ENCODE measurements around the gene ABCG2. TPM values are rescaled to one million over a fixed set of nuclear protein-coding genes. Genes with fewer than 3 reads are reported as not detected.

ABCG2 gene
- polyA plus RNA-seq, 2 donors, result 0.39 to 0.81 TPM

DNA sequence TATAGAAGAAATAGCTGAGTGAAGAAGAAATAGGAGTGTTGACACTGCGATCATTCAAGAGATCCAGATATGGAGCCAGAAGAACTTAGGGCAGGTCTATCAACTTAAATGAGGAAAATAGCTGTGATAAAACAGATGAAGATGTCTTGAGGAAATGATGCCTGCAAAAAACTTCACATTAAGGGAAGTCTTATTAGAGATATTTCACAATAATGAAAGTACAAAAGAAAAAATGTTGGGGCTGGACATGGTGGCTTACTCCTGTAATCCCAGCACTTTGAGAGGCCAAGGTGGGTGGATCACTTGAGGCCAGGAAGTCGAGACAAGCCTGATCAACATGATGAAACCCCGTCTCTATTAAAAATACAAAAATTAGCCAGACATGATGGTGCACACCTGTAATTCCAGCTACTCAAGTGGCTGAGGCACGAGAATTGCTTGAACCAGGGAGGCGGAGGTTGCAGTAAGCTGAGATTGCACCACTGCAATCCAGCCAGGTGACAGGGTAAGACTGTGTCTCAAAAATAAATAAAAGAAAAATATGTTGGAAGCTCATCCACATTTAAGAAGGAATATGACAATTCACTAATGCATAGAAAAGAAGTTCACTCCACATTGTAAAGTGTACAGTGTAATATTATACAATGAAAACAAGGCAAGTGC is 94.7 kb downstream of the ABCG2 start:
- WGBS, 2 donors, result 60 to 80% methylated on average over 5 of the region's 5 CpGs
- H3K36me3 ChIP-seq (ENCODE audit: control insufficient read depth in 2 of 2, insufficient read depth in 2 of 2, low read length in 1 of 2), result peaks cover 0 to 3% of the 10 kb centered on the region in 2 donors
- no peak overlapping the region for H3K4me3 ChIP-seq (ENCODE audit: low read depth in 1 of 2, low read length in 2 of 2)

DNA sequence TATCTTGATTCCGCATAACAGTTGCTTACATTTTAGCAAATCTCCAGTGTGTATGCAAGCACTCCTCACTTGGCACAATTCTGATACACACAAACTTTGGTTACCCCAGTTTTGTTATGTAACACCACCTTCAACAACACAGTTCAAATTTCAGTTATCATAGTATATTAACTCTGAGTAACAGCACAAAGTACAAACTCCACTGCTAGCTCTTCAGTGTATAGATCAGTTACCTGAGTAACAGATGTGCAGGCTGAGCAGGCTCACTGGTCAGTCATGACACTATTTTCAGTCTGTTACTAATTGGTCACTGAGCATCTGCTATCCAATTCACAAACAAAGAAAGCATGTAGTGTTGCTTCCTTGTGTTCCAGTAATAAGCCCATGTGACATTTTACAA is 95.6 kb downstream of the ABCG2 start:
- Histone ChIP-seq H3K27me3 (ENCODE audit: control insufficient read depth in 1 of 2, insufficient read depth in 2 of 2, low read length in 2 of 2) (no peaks in the 10 kb centered on the region), H3K4me1 (ENCODE audit: control insufficient read depth in 2 of 2, insufficient read depth in 2 of 2, low read length in 1 of 2) (no peaks in the 10 kb centered on the region), H3K36me3 (ENCODE audit: control insufficient read depth in 2 of 2, insufficient read depth in 2 of 2, low read length in 1 of 2) (peaks cover 0 to 2% of the 10 kb centered on the region in 2 donors), H3K4me3 (ENCODE audit: low read depth in 1 of 2, low read length in 2 of 2) (no peak overlapping the region), H3K9me3 (ENCODE audit: control insufficient read depth in 2 of 2, insufficient read depth in 1 of 2, low read depth in 1 of 2, low read length in 1 of 2) (no peaks in the 10 kb centered on the region), H3K27ac (ENCODE audit: low read depth in 2 of 2, low read length in 1 of 2) (no peak overlapping the region)
- WGBS, 2 donors, result 81 to 87% methylated on average over 1 of the region's 1 CpG

More for the DNA sequence above, 94.7 kb downstream of the ABCG2 start:
- H3K9me3 ChIP-seq (ENCODE audit: control insufficient read depth in 2 of 2, insufficient read depth in 1 of 2, low read depth in 1 of 2, low read length in 1 of 2), result no peaks in the 10 kb centered on the region
- H3K27me3 ChIP-seq (ENCODE audit: control insufficient read depth in 1 of 2, insufficient read depth in 2 of 2, low read length in 2 of 2), result no peaks in the 10 kb centered on the region
- H3K4me1 ChIP-seq (ENCODE audit: control insufficient read depth in 2 of 2, insufficient read depth in 2 of 2, low read length in 1 of 2), result no peaks in the 10 kb centered on the region
- no peak overlapping the region for H3K27ac ChIP-seq (ENCODE audit: low read depth in 2 of 2, low read length in 1 of 2)

GRCh38 chr4:88062311-88062710 is 96.1 kb downstream of the ABCG2 start:
- 47 to 50% methylated on average over 1 of the region's 1 CpG for WGBS, 2 donors
- Histone ChIP-seq H3K27ac (ENCODE audit: low read depth in 2 of 2, low read length in 1 of 2) (no peak overlapping the region), H3K36me3 (ENCODE audit: control insufficient read depth in 2 of 2, insufficient read depth in 2 of 2, low read length in 1 of 2) (peaks cover 0 to 4% of the 10 kb centered on the region in 2 donors)

DNA sequence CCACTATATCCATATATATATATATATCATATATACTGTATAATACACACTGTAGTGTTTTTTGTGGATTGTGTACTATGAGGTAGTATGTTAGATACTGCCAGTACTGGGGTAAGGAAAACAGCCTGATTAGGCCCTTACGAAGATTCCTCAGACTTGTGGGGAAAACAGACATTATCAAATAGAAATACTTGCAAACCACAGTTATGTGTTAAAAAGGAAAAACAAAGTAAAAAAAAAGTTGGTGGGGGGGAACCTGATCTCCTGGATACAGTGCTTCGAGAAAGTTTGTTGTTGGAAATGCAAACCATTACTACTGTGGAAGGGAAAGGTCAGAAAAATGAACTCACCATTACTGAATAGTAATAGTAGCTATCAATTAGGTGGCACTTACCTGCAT is 98.0 kb downstream of the ABCG2 start:
- Histone ChIP-seq H3K9me3 (ENCODE audit: control insufficient read depth in 2 of 2, insufficient read depth in 1 of 2, low read depth in 1 of 2, low read length in 1 of 2) (no peaks in the 10 kb centered on the region), H3K27me3 (ENCODE audit: control insufficient read depth in 1 of 2, insufficient read depth in 2 of 2, low read length in 2 of 2) (no peaks in the 10 kb centered on the region), H3K27ac (ENCODE audit: low read depth in 2 of 2, low read length in 1 of 2) (no peak overlapping the region), H3K4me3 (ENCODE audit: low read depth in 1 of 2, low read length in 2 of 2) (no peak overlapping the region), H3K36me3 (ENCODE audit: control insufficient read depth in 2 of 2, insufficient read depth in 2 of 2, low read length in 1 of 2) (peaks cover 0 to 4% of the 10 kb centered on the region in 2 donors), H3K4me1 (ENCODE audit: control insufficient read depth in 2 of 2, insufficient read depth in 2 of 2, low read length in 1 of 2) (no peaks in the 10 kb centered on the region)
- WGBS, 2 donors, result 86 to 87% methylated on average over 2 of the region's 2 CpGs

More at GRCh38 chr4:88062311-88062710, 96.1 kb downstream of the ABCG2 start:
- Histone ChIP-seq H3K4me1 (ENCODE audit: control insufficient read depth in 2 of 2, insufficient read depth in 2 of 2, low read length in 1 of 2) (no peaks in the 10 kb centered on the region), H3K4me3 (ENCODE audit: low read depth in 1 of 2, low read length in 2 of 2) (no peak overlapping the region), H3K27me3 (ENCODE audit: control insufficient read depth in 1 of 2, insufficient read depth in 2 of 2, low read length in 2 of 2) (no peaks in the 10 kb centered on the region), H3K9me3 (ENCODE audit: control insufficient read depth in 2 of 2, insufficient read depth in 1 of 2, low read depth in 1 of 2, low read length in 1 of 2) (no peaks in the 10 kb centered on the region)

GRCh38 chr4:88059766-88060165 is 98.7 kb downstream of the ABCG2 start:
- WGBS, 2 donors, result 49 to 77% methylated on average over 2 of the region's 2 CpGs

DNA sequence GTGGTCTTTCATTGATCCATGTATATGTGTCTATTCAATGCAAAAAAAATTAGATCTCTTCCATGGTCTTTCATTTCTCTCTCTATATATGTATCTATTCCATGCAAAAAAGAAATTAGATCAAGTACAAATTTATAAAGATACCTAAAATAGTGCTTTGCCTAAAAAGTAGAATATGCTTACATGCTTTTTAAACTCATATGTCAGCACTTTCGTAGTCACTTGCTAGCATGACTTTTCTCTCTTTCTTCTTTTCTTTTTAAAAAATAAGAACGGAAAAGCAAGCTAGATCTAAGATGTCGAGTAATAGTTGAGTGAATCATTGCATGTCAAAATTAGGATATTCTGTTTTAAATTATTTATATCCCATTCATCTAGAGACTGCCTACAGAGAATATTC is 100.1 kb downstream of the ABCG2 start:
- Histone ChIP-seq H3K27me3 (ENCODE audit: control insufficient read depth in 1 of 2, insufficient read depth in 2 of 2, low read length in 2 of 2) (no peaks in the 10 kb centered on the region), H3K27ac (ENCODE audit: low read depth in 2 of 2, low read length in 1 of 2) (no peak overlapping the region), H3K4me3 (ENCODE audit: low read depth in 1 of 2, low read length in 2 of 2) (no peak overlapping the region), H3K9me3 (ENCODE audit: control insufficient read depth in 2 of 2, insufficient read depth in 1 of 2, low read depth in 1 of 2, low read length in 1 of 2) (no peaks in the 10 kb centered on the region), H3K36me3 (ENCODE audit: control insufficient read depth in 2 of 2, insufficient read depth in 2 of 2, low read length in 1 of 2) (peaks cover 0 to 4% of the 10 kb centered on the region in 2 donors), H3K4me1 (ENCODE audit: control insufficient read depth in 2 of 2, insufficient read depth in 2 of 2, low read length in 1 of 2) (no peaks in the 10 kb centered on the region)
- 95 to 98% methylated on average over 3 of the region's 3 CpGs for WGBS, 2 donors

More at GRCh38 chr4:88059766-88060165, 98.7 kb downstream of the ABCG2 start:
- no peaks in the 10 kb centered on the region for H3K4me1 ChIP-seq (ENCODE audit: control insufficient read depth in 2 of 2, insufficient read depth in 2 of 2, low read length in 1 of 2)
- H3K9me3 ChIP-seq (ENCODE audit: control insufficient read depth in 2 of 2, insufficient read depth in 1 of 2, low read depth in 1 of 2, low read length in 1 of 2), result no peaks in the 10 kb centered on the region
- H3K36me3 ChIP-seq (ENCODE audit: control insufficient read depth in 2 of 2, insufficient read depth in 2 of 2, low read length in 1 of 2), result peaks cover 0 to 4% of the 10 kb centered on the region in 2 donors
- H3K4me3 ChIP-seq (ENCODE audit: low read depth in 1 of 2, low read length in 2 of 2), result no peak overlapping the region
- no peak overlapping the region for H3K27ac ChIP-seq (ENCODE audit: low read depth in 2 of 2, low read length in 1 of 2)
- H3K27me3 ChIP-seq (ENCODE audit: control insufficient read depth in 1 of 2, insufficient read depth in 2 of 2, low read length in 2 of 2), result no peaks in the 10 kb centered on the region

- H3K4me3 ChIP-seq (ENCODE audit: low read depth in 1 of 2, low read length in 2 of 2), result no peak overlapping the region
- H3K4me1 ChIP-seq (ENCODE audit: control insufficient read depth in 2 of 2, insufficient read depth in 2 of 2, low read length in 1 of 2), result no peaks in the 10 kb centered on the region
- H3K9me3 ChIP-seq (ENCODE audit: control insufficient read depth in 2 of 2, insufficient read depth in 1 of 2, low read depth in 1 of 2, low read length in 1 of 2), result no peaks in the 10 kb centered on the region
- H3K36me3 ChIP-seq (ENCODE audit: control insufficient read depth in 2 of 2, insufficient read depth in 2 of 2, low read length in 1 of 2), result peaks cover 2 to 4% of the 10 kb centered on the region in 2 donors
- H3K27me3 ChIP-seq (ENCODE audit: control insufficient read depth in 1 of 2, insufficient read depth in 2 of 2, low read length in 2 of 2), result no peaks in the 10 kb centered on the region
- H3K27ac ChIP-seq (ENCODE audit: low read depth in 2 of 2, low read length in 1 of 2), result no peak overlapping the region
- WGBS, 2 donors, result 78 to 94% methylated on average over 3 of the region's 3 CpGs
These were observed 103.5 kb downstream of the ABCG2 start for GRCh38 chr4:88054901-88055300.

DNA sequence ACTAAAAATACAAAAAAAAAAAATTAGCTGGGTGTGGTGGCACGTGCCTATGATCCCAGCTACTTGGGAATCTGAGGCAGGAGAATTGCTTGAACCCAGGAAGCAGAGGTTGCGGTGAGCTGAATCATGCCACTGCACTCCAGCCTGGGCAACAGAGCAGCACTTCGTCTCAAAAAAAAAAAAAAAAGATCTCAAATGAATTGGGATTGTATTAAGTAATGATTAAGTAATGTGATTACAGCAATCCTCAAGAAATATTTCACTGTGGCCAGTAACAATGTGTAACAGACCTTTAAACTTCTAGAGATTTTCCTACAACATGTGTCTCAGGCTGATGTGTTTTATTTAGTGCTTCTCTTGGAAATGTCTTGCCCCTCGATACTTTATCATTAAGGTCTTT is 104.2 kb downstream of the ABCG2 start:
- Histone ChIP-seq H3K4me3 (ENCODE audit: low read depth in 1 of 2, low read length in 2 of 2) (no peak overlapping the region), H3K27me3 (ENCODE audit: control insufficient read depth in 1 of 2, insufficient read depth in 2 of 2, low read length in 2 of 2) (no peaks in the 10 kb centered on the region), H3K4me1 (ENCODE audit: control insufficient read depth in 2 of 2, insufficient read depth in 2 of 2, low read length in 1 of 2) (no peaks in the 10 kb centered on the region), H3K27ac (ENCODE audit: low read depth in 2 of 2, low read length in 1 of 2) (no peak overlapping the region), H3K9me3 (ENCODE audit: control insufficient read depth in 2 of 2, insufficient read depth in 1 of 2, low read depth in 1 of 2, low read length in 1 of 2) (no peaks in the 10 kb centered on the region), H3K36me3 (ENCODE audit: control insufficient read depth in 2 of 2, insufficient read depth in 2 of 2, low read length in 1 of 2) (peaks cover 2 to 4% of the 10 kb centered on the region in 2 donors)
- WGBS, 2 donors, result 79 to 84% methylated on average over 4 of the region's 4 CpGs

GRCh38 chr4:88045021-88045420 is 113.4 kb downstream of the ABCG2 start:
- H3K9me3 ChIP-seq (ENCODE audit: control insufficient read depth in 2 of 2, insufficient read depth in 1 of 2, low read depth in 1 of 2, low read length in 1 of 2), result no peaks in the 10 kb centered on the region
- H3K4me1 ChIP-seq (ENCODE audit: control insufficient read depth in 2 of 2, insufficient read depth in 2 of 2, low read length in 1 of 2), result no peaks in the 10 kb centered on the region
- peaks cover 4% of the 10 kb centered on the region in 2 donors for H3K36me3 ChIP-seq (ENCODE audit: control insufficient read depth in 2 of 2, insufficient read depth in 2 of 2, low read length in 1 of 2)
- no peak overlapping the region for H3K27ac ChIP-seq (ENCODE audit: low read depth in 2 of 2, low read length in 1 of 2)
- H3K27me3 ChIP-seq (ENCODE audit: control insufficient read depth in 1 of 2, insufficient read depth in 2 of 2, low read length in 2 of 2), result no peaks in the 10 kb centered on the region
- H3K4me3 ChIP-seq (ENCODE audit: low read depth in 1 of 2, low read length in 2 of 2), result no peak overlapping the region
